Measurements from ENCODE around the gene INSRR.

DNA sequence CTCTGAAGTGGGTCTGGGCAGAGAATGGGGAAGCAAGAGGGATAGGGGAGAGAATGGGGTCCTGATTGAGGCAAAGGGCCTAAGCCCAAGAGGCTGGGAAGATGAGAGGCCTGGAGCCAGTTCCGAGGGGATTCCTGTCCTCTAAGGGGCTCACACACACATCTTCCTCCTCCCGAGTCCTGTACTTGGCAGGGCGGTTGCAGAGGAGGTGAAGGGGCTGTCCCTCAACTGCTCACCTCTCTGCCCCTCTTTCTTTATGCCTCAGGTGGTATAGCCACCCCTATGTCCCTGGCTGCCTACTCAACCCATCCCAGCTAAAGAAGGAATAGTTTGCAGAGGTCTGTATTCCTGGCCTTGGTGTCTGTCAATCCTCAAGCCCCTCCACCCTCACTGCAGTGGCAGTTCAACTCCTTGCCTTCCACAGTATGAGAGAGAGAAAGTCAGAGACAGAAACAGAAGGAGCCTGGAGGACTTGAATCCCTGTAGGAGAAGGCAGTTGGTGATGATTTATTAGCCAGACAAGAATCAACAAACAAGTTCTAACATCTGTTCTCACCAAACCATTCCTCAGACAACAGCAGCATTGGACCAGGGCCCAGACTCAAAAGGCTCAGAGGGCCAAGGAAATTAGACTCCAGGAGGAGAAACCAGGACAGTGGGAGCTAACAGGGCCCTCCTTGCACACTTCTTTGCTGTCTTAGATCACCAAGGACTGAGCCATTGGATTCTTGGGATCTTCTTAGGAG is 53.0 kb downstream of the INSRR start:
- TF ChIP-seq, protein P1, sequence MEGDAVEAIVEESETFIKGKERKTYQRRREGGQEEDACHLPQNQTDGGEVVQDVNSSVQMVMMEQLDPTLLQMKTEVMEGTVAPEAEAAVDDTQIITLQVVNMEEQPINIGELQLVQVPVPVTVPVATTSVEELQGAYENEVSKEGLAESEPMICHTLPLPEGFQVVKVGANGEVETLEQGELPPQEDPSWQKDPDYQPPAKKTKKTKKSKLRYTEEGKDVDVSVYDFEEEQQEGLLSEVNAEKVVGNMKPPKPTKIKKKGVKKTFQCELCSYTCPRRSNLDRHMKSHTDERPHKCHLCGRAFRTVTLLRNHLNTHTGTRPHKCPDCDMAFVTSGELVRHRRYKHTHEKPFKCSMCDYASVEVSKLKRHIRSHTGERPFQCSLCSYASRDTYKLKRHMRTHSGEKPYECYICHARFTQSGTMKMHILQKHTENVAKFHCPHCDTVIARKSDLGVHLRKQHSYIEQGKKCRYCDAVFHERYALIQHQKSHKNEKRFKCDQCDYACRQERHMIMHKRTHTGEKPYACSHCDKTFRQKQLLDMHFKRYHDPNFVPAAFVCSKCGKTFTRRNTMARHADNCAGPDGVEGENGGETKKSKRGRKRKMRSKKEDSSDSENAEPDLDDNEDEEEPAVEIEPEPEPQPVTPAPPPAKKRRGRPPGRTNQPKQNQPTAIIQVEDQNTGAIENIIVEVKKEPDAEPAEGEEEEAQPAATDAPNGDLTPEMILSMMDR (IDR thresholded peaks at IDR 0.05): no peak
- TF ChIP-seq EP300 (IDR thresholded peaks at IDR 0.05) (no peak), POLR2AphosphoS5 (IDR thresholded peaks at IDR 0.05) (no peak), POLR2A (IDR thresholded peaks at IDR 0.05) (no peak)

Measured in gastroesophageal sphincter (tissue), 3 donors.